ENCODE data around the gene ACKR4. TPM values are rescaled to one million over a fixed set of nuclear protein-coding genes. Genes with fewer than 3 reads are reported as not detected.

Gene ACKR4
- total RNA-seq, 1 experiment from 2014 or later: not detected

GRCh38 chr3:132549890-132550578 lies 47.0 kb upstream of the ACKR4 start:
- intact Hi-C loops (cut with micrococcal nuclease; ENCODE audit: unreplicated experiment): no loop called here
- no peak overlapping the region for H3K4me3 ChIP-seq (ENCODE audit: low read depth, low read length)
- H3K4me3 Mint-ChIP-seq (ENCODE audit: unreplicated experiment): no peak overlapping the region
- no peaks in the 10 kb centered on the region for H3K4me1 ChIP-seq
- H3K27me3 ChIP-seq (replicated peaks; ENCODE audit: control insufficient read depth, insufficient read depth, low read length): no peaks in the 10 kb centered on the region
- H3K36me3 Mint-ChIP-seq (ENCODE audit: insufficient read depth, unreplicated experiment): peaks cover 6% of the 10 kb centered on the region
- H3K27ac Mint-ChIP-seq (ENCODE audit: unreplicated experiment): no peak overlapping the region
- no peak for TF ChIP-seq CTCF (IDR thresholded peaks at IDR 0.05; ENCODE audit: insufficient read depth in 1 of 2, low read depth in 1 of 2, low read length in 1 of 2, severe bottlenecking in 1 of 2, unreplicated experiment in 1 of 2)
- no peaks in the 10 kb centered on the region for H3K9me3 ChIP-seq
- no peaks in the 10 kb centered on the region for H3K4me1 Mint-ChIP-seq (ENCODE audit: low read depth, unreplicated experiment)
- POLR2A ChIA-PET: no interaction called here
- DNase-seq: no peak
- H3K27me3 Mint-ChIP-seq (ENCODE audit: insufficient read depth, unreplicated experiment): no peaks in the 10 kb centered on the region
- H3K9me3 Mint-ChIP-seq (ENCODE audit: unreplicated experiment): no peaks in the 10 kb centered on the region
- no TSS peak for BruUV-seq (replicated peaks)
- CTCF ChIA-PET: no interaction called here
- H3K36me3 ChIP-seq (ENCODE audit: control insufficient read depth, insufficient read depth, low read length): no peaks in the 10 kb centered on the region

GRCh38 chr3:132550579-132551305 lies 46.3 kb upstream of the ACKR4 start:
- Histone ChIP-seq H3K9me3 (no peaks in the 10 kb centered on the region), H3K4me3 (ENCODE audit: low read depth, low read length) (no peak overlapping the region), H3K36me3 (ENCODE audit: control insufficient read depth, insufficient read depth, low read length) (no peaks in the 10 kb centered on the region), H3K4me1 (no peaks in the 10 kb centered on the region), H3K27me3 (replicated peaks; ENCODE audit: control insufficient read depth, insufficient read depth, low read length) (no peaks in the 10 kb centered on the region)
- DNase-seq: no peak
- Mint-ChIP-seq H3K27me3 (ENCODE audit: insufficient read depth, unreplicated experiment) (no peaks in the 10 kb centered on the region), H3K36me3 (ENCODE audit: insufficient read depth, unreplicated experiment) (peaks cover 6% of the 10 kb centered on the region), H3K27ac (ENCODE audit: unreplicated experiment) (no peak overlapping the region), H3K9me3 (ENCODE audit: unreplicated experiment) (no peaks in the 10 kb centered on the region), H3K4me3 (ENCODE audit: unreplicated experiment) (no peak overlapping the region), H3K4me1 (ENCODE audit: low read depth, unreplicated experiment) (no peaks in the 10 kb centered on the region)
- intact Hi-C loops (cut with micrococcal nuclease; ENCODE audit: unreplicated experiment): no loop called here
- no TSS peak for BruUV-seq (replicated peaks)
- ChIA-PET POLR2A (no interaction called here), CTCF (no interaction called here)
- no peak for TF ChIP-seq CTCF (IDR thresholded peaks at IDR 0.05; ENCODE audit: insufficient read depth in 1 of 2, low read depth in 1 of 2, low read length in 1 of 2, severe bottlenecking in 1 of 2, unreplicated experiment in 1 of 2)

- no peak for DNase-seq
- ChIA-PET POLR2A (no interaction called here), CTCF (no interaction called here)
- no peak for TF ChIP-seq CTCF (IDR thresholded peaks at IDR 0.05; ENCODE audit: insufficient read depth in 1 of 2, low read depth in 1 of 2, low read length in 1 of 2, severe bottlenecking in 1 of 2, unreplicated experiment in 1 of 2)
- intact Hi-C loops (cut with micrococcal nuclease; ENCODE audit: unreplicated experiment): no loop called here
- no peak overlapping the region for H3K27ac Mint-ChIP-seq (ENCODE audit: unreplicated experiment)
- no peak overlapping the region for H3K4me3 Mint-ChIP-seq (ENCODE audit: unreplicated experiment)
- H3K9me3 Mint-ChIP-seq (ENCODE audit: unreplicated experiment): no peaks in the 10 kb centered on the region
- no TSS peak for BruUV-seq (replicated peaks)
- no peaks in the 10 kb centered on the region for H3K27me3 Mint-ChIP-seq (ENCODE audit: insufficient read depth, unreplicated experiment)
- H3K4me1 ChIP-seq: no peaks in the 10 kb centered on the region
- H3K36me3 Mint-ChIP-seq (ENCODE audit: insufficient read depth, unreplicated experiment): no peaks in the 10 kb centered on the region
- H3K36me3 ChIP-seq (ENCODE audit: control insufficient read depth, insufficient read depth, low read length): no peaks in the 10 kb centered on the region
- H3K4me1 Mint-ChIP-seq (ENCODE audit: low read depth, unreplicated experiment): no peaks in the 10 kb centered on the region
- no peak overlapping the region for H3K4me3 ChIP-seq (ENCODE audit: low read depth, low read length)
- H3K9me3 ChIP-seq: no peaks in the 10 kb centered on the region
- H3K27me3 ChIP-seq (replicated peaks; ENCODE audit: control insufficient read depth, insufficient read depth, low read length): no peaks in the 10 kb centered on the region
These were observed 43.2 kb upstream of the ACKR4 start for GRCh38 chr3:132553826-132554225.
